K562 (cell line): Measurements from ENCODE around the gene IRF3. TPM values are rescaled to one million over a fixed set of nuclear protein-coding genes. Genes with fewer than 3 reads are reported as not detected.

Experiments
- FOSL1 ChIP-seq: fragments of 200-800 bp; sonication (Bioruptor generic); conservative IDR thresholded peaks from 2 replicates; pipeline ENCODE4 v1.6.1; 2016; ENCODE audit warnings: missing genetic modification characterization, missing compliant biosample characterization
- NR2C1 ChIP-seq, 2 experiments: fragments of 450-650 bp; IDR thresholded peaks; 2 replicates each; pipeline ENCODE4 v1.6.1; 2017; ENCODE audit warnings: mild to moderate bottlenecking in 2 of 2, antibody characterized with exemption in 1 of 2, inconsistent platforms in 1 of 2, missing compliant biosample characterization in 1 of 2, missing genetic modification characterization in 1 of 2
- polyA plus RNA-seq, 8 experiments: library from polyadenylated mRNA; depleted of rRNA in 4 of 8; stranded (reverse) in 5 of 8; unstranded in 3 of 8; fragments of >200 nt; fragmentation: Nextera tagmentation in 2 of 8; fragmentation: Illumina TruSeq in 1 of 8; extraction: Ambion mirVana in 2 of 8; extraction: Trizol in 1 of 8; gene quantifications; 2 replicates each; pipeline versions ENCODE4 v1.2.1 to v1.2.3, GENCODE V29; 2011 to 2014; ENCODE audit warnings: inconsistent platforms in 1 of 8, missing spikeins in 1 of 8
- total RNA-seq, 7 experiments: library from RNA; depleted of rRNA in 6 of 7; stranded (reverse); fragments of >200 nt in 6 of 7; fragmentation: Illumina TruSeq in 2 of 7; extraction: Trizol in 2 of 7; gene quantifications; 2 replicates each; pipeline versions ENCODE4 v1.2.1 to v1.2.3, GENCODE V29; 2011 to 2021; ENCODE audit warnings: low replicate concordance in 1 of 7
- TF ChIP-seq, protein P1 (sequence below), 2 experiments: fragments of 450-650 bp; formaldehyde crosslinking in 1 of 2; IDR thresholded peaks; 2 replicates each; pipeline versions ENCODE4 v1.4.0 to v1.6.1; 2014 to 2020; ENCODE audit warnings: mild to moderate bottlenecking in 2 of 2, borderline replicate concordance in 1 of 2, low read depth in 1 of 2
- TF ChIP-seq, protein P2 (sequence below), 2 experiments: fragments of 450-650 bp in 1 of 2; sonication (generic) in 1 of 2; formaldehyde crosslinking in 1 of 2; IDR thresholded peaks in 1 of 2; conservative IDR thresholded peaks in 1 of 2; 2 replicates each; pipeline versions ENCODE4 v1.6.1 to v1.8.1; 2016 to 2023; ENCODE audit warnings: mild to moderate bottlenecking in 2 of 2, moderate library complexity in 2 of 2, inconsistent platforms in 1 of 2, missing genetic modification reagents in 1 of 2
- TF ChIP-seq, protein P3 (sequence below): fragments of 450-650 bp; IDR thresholded peaks from 2 replicates; pipeline ENCODE4 v1.6.1; 2017; ENCODE audit warnings: antibody characterized with exemption
- TF ChIP-seq, protein P4 (sequence below), 2 experiments: IDR thresholded peaks; 2 replicates each; pipeline ENCODE4 v1.6.1; 2011; ENCODE audit warnings: borderline replicate concordance in 1 of 2, control low read depth in 1 of 2, low read depth in 1 of 2, low read length in 1 of 2, mild to moderate bottlenecking in 1 of 2, mixed read lengths in 1 of 2, moderate library complexity in 1 of 2; ENCODE audit not compliant: insufficient read depth in 1 of 2, insufficient read length in 1 of 2, poor library complexity in 1 of 2, severe bottlenecking in 1 of 2; ENCODE audit errors: extremely low read depth in 1 of 2

IRF3 gene
- total and polyA plus RNA-seq, 9 of the 15 experiments (the other 6 are each of a cell fraction or from before 2014, with no cell fraction given): 7.5 to 145 (median 65.4) TPM

DNA sequence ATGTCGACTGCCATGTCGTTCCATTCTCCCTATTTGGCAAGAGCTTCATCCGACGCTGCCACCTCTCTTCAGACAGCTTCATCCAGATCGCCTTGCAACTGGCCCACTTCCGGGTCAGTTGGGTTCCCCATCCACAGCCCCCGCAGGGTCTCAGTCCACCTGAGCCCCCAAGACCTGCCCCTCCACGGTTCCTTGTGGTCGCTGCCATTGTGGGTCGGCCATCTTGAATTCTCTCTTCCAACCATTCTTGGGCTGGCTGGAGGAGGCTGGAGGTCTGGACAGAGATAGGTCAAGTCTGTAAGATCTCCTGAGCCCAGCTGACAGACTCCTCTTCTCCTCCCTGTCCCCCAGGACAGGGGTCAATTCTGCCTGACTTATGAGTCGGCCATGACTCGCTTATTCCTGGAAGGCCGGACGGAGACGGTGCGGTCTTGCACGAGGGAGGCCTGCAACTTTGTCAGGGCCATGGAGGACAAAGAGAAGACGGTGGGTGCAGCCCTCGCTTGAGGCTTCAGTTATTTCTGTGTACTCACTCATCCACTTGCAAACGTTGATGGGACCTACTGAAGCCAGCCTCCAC is 44.8 kb upstream of the IRF3 start (continued):
- TF ChIP-seq, protein P1, sequence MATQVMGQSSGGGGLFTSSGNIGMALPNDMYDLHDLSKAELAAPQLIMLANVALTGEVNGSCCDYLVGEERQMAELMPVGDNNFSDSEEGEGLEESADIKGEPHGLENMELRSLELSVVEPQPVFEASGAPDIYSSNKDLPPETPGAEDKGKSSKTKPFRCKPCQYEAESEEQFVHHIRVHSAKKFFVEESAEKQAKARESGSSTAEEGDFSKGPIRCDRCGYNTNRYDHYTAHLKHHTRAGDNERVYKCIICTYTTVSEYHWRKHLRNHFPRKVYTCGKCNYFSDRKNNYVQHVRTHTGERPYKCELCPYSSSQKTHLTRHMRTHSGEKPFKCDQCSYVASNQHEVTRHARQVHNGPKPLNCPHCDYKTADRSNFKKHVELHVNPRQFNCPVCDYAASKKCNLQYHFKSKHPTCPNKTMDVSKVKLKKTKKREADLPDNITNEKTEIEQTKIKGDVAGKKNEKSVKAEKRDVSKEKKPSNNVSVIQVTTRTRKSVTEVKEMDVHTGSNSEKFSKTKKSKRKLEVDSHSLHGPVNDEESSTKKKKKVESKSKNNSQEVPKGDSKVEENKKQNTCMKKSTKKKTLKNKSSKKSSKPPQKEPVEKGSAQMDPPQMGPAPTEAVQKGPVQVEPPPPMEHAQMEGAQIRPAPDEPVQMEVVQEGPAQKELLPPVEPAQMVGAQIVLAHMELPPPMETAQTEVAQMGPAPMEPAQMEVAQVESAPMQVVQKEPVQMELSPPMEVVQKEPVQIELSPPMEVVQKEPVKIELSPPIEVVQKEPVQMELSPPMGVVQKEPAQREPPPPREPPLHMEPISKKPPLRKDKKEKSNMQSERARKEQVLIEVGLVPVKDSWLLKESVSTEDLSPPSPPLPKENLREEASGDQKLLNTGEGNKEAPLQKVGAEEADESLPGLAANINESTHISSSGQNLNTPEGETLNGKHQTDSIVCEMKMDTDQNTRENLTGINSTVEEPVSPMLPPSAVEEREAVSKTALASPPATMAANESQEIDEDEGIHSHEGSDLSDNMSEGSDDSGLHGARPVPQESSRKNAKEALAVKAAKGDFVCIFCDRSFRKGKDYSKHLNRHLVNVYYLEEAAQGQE (IDR thresholded peaks at IDR 0.05; ENCODE audit: borderline replicate concordance): no peak
- TF ChIP-seq, protein P1 (CRISPR knock-in tag; IDR thresholded peaks at IDR 0.05; ENCODE audit: low read depth): no peak
- no peak for TF ChIP-seq NR2C1 (IDR thresholded peaks at IDR 0.05)
- TF ChIP-seq NR2C1 (tag; IDR thresholded peaks at IDR 0.05): 0 out of 2 replicates have a peak, but pooled peaks have one; percentile 45
- TF ChIP-seq, protein P2, sequence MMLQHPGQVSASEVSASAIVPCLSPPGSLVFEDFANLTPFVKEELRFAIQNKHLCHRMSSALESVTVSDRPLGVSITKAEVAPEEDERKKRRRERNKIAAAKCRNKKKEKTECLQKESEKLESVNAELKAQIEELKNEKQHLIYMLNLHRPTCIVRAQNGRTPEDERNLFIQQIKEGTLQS (IDR thresholded peaks at IDR 0.05): peak; percentile 56
- TF ChIP-seq, protein P2 (CRISPR knock-in tag; conservative IDR thresholded peaks at IDR 0.05): no peak
- TF ChIP-seq FOSL1: 0 out of 2 replicates have a peak, but pooled peaks have one; percentile 18
- TF ChIP-seq, protein P3, sequence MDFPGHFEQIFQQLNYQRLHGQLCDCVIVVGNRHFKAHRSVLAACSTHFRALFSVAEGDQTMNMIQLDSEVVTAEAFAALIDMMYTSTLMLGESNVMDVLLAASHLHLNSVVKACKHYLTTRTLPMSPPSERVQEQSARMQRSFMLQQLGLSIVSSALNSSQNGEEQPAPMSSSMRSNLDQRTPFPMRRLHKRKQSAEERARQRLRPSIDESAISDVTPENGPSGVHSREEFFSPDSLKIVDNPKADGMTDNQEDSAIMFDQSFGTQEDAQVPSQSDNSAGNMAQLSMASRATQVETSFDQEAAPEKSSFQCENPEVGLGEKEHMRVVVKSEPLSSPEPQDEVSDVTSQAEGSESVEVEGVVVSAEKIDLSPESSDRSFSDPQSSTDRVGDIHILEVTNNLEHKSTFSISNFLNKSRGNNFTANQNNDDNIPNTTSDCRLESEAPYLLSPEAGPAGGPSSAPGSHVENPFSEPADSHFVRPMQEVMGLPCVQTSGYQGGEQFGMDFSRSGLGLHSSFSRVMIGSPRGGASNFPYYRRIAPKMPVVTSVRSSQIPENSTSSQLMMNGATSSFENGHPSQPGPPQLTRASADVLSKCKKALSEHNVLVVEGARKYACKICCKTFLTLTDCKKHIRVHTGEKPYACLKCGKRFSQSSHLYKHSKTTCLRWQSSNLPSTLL: no peak
- TF ChIP-seq, protein P4, sequence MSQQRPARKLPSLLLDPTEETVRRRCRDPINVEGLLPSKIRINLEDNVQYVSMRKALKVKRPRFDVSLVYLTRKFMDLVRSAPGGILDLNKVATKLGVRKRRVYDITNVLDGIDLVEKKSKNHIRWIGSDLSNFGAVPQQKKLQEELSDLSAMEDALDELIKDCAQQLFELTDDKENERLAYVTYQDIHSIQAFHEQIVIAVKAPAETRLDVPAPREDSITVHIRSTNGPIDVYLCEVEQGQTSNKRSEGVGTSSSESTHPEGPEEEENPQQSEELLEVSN (IDR thresholded peaks at IDR 0.05; ENCODE audit: borderline replicate concordance in 1 of 2, extremely low read depth in 1 of 2, insufficient read depth in 1 of 2, insufficient read length in 1 of 2, low read depth in 1 of 2, low read length in 1 of 2, poor library complexity in 1 of 2, severe bottlenecking in 1 of 2): peak in 1 of 2 experiments; percentile 45
